SK-N-SH treated with all-trans-retinoic acid at 6 μM for 48 hours (cell line): ENCODE data around the gene USP6NL.

Experiments used
- ARNTL ChIP-seq: fragments of 450-650 bp; formaldehyde crosslinking; IDR thresholded peaks from 2 replicates; pipeline ENCODE4 v1.5.0; 2020; ENCODE audit warnings: low read depth, mild to moderate bottlenecking, moderate library complexity, borderline replicate concordance
- ZNF70 ChIP-seq: fragments of 450-650 bp; formaldehyde crosslinking; IDR thresholded peaks from 2 replicates; pipeline ENCODE4 v1.5.0; 2020; ENCODE audit warnings: mild to moderate bottlenecking, moderate library complexity
- TF ChIP-seq, protein P1 (sequence below): fragments of 250-450 bp; sonication (Bioruptor Pico); IDR thresholded peaks from 2 replicates; pipeline ENCODE4 v1.5.0; 2020; ENCODE audit warnings: mild to moderate bottlenecking, moderate library complexity

DNA sequence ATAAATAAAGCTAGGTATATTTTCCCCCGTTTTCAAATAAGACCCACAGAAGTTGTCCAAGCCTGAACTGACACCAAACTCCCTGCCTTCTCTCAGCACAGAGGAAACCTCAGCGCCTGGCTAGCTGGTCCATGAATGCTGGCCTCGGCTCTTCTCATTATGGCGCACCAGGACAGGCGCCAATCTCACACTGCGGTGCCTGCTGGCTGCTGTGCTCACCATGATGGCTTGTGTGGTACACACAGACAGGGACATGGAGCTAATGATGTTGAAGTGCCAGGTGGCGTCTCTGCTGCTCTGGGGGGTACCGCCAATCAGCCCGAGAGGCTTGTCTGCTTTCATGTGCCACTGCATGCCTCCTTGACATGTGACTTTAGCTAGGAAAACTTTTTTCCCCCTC, 43.2 kb upstream of the USP6NL start:
- TF ChIP-seq, protein P1, sequence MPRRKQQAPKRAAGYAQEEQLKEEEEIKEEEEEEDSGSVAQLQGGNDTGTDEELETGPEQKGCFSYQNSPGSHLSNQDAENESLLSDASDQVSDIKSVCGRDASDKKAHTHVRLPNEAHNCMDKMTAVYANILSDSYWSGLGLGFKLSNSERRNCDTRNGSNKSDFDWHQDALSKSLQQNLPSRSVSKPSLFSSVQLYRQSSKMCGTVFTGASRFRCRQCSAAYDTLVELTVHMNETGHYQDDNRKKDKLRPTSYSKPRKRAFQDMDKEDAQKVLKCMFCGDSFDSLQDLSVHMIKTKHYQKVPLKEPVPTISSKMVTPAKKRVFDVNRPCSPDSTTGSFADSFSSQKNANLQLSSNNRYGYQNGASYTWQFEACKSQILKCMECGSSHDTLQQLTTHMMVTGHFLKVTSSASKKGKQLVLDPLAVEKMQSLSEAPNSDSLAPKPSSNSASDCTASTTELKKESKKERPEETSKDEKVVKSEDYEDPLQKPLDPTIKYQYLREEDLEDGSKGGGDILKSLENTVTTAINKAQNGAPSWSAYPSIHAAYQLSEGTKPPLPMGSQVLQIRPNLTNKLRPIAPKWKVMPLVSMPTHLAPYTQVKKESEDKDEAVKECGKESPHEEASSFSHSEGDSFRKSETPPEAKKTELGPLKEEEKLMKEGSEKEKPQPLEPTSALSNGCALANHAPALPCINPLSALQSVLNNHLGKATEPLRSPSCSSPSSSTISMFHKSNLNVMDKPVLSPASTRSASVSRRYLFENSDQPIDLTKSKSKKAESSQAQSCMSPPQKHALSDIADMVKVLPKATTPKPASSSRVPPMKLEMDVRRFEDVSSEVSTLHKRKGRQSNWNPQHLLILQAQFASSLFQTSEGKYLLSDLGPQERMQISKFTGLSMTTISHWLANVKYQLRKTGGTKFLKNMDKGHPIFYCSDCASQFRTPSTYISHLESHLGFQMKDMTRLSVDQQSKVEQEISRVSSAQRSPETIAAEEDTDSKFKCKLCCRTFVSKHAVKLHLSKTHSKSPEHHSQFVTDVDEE: no peak
- TF ChIP-seq ARNTL (no peak), ZNF70 (CRISPR knock-in tag) (no peak)
